GM12892 (cell line): Measurements from ENCODE around the gene NELL2.

ENCODE experiments used
- POLR2A ChIP-seq: IDR thresholded peaks from 2 replicates; pipeline ENCODE4 v1.6.1; 2011; ENCODE audit warnings: low read depth, low read length, control low read depth
- POLR2AphosphoS5 ChIP-seq: IDR thresholded peaks from 2 replicates; pipeline ENCODE4 v1.6.1; 2011; ENCODE audit warnings: low read depth, low read length, control low read depth

DNA sequence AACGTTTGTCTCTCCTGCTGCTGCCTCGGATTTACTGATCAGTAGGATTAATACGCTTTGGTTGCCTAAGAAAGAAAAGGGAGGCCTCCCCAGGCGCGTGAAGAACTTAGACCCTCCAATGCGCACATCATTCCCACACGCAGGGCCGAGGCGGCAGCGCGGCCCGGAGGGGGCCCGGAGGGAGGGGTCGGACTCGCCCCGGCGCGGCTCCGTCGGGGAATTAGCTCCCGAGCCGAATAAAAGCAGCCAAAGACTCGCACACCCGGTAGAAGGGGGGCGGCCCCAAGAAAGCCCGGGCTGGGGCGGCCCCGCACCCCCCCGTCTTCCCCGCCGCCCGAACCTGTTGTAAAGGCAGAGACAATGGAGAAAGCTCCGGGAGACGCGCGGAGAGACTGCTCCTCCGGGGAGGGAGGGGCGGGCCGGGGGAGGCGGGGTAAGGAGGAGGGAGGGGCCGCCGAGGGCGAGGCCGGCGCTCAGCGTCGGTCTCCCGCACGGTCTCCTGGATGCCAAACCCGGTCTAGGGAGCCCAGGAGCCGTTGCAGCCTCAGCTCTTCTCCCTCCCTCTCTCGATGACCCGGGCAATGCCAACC, at the start of gene NELL2:
- TF ChIP-seq POLR2A (no peak), POLR2AphosphoS5 (no peak)
